GM23248 (cell line): Measurements from ENCODE around the gene NLGN2.
"Not testable (repeated sequence)": the region's sequence is repeated elsewhere in the genome, so short reads cannot be mapped to it uniquely, and the experiment has no call there.

Source experiments
- EZH2 ChIP-seq: fragments of 200-600 bp; sonication (generic); IDR thresholded peaks from 2 replicates; pipeline ENCODE4 v1.6.1; 2018; ENCODE audit warnings: antibody characterized with exemption, mild to moderate bottlenecking; ENCODE audit not compliant: insufficient read depth, poor library complexity, severe bottlenecking
- EZH2phosphoT487 ChIP-seq: fragments of 200-600 bp; sonication (generic); IDR thresholded peaks from 2 replicates; pipeline ENCODE4 v1.6.1; 2018; ENCODE audit warnings: antibody characterized with exemption, moderate library complexity, mild to moderate bottlenecking, low read depth; ENCODE audit not compliant: insufficient read depth

- TF ChIP-seq EZH2phosphoT487, EZH2: not testable (repeated sequence)
Observed at GRCh38 chr17:7365963-7366362, 41.7 kb upstream of the NLGN2 start.
